ENCODE measurements around the gene SNX20.

GRCh38 chr16:50626868-50627267 is 54.2 kb downstream of the SNX20 start:
- TF ChIP-seq TAF1 (IDR thresholded peaks at IDR 0.05; ENCODE audit: low read depth) (no peak), YY1 (IDR thresholded peaks at IDR 0.05; ENCODE audit: low read depth) (no peak), EP300 (IDR thresholded peaks at IDR 0.05; ENCODE audit: borderline replicate concordance) (no peak), RAD21 (IDR thresholded peaks at IDR 0.05; ENCODE audit: low read depth) (no peak), NFIC (IDR thresholded peaks at IDR 0.05) (no peak)
- TF ChIP-seq, protein P1, sequence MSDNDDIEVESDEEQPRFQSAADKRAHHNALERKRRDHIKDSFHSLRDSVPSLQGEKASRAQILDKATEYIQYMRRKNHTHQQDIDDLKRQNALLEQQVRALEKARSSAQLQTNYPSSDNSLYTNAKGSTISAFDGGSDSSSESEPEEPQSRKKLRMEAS (IDR thresholded peaks at IDR 0.05), result no peak
